Epithelial cell of esophagus (primary cell): ENCODE results near the gene LCLAT1.
A peak's percentile ranks its signal among the peaks of the same experiment; 100 is the strongest.

ENCODE experiments used
- DNase-seq: peaks from one replicate; pipeline ENCODE4 v3.0.0; 2010; ENCODE audit warnings: low read depth
- H3K4me3 ChIP-seq: 2 replicates; pipeline ENCODE4 v1.5.1; 2011; ENCODE audit warnings: mild to moderate bottlenecking, low read length, control low read depth
- CTCF ChIP-seq: IDR thresholded peaks from 2 replicates; pipeline ENCODE4 v1.5.1; 2011; ENCODE audit warnings: low read depth, mild to moderate bottlenecking, low read length, control low read depth, inconsistent platforms; ENCODE audit not compliant: insufficient read depth; ENCODE audit errors: missing control alignments

LCLAT1 gene

GRCh38 chr2:30444273-30444672 is 2.8 kb upstream of the LCLAT1 start:
- DNase-seq, result no peak
- TF ChIP-seq CTCF, result no peak
- H3K4me3 ChIP-seq, result no peak overlapping the region

GRCh38 chr2:30445266-30445821 is 1.7 kb upstream of the LCLAT1 start:
- H3K4me3 ChIP-seq, result no peak overlapping the region
- peak; percentile 66 for DNase-seq
- TF ChIP-seq CTCF, result no peak

- DNase-seq, result no peak
- H3K4me3 ChIP-seq, result peak overlapping the region; percentile 84
- no peak for TF ChIP-seq CTCF
Measured at GRCh38 chr2:30446602-30447148, 371 bp upstream of the LCLAT1 start.

- DNase-seq, result no peak
- TF ChIP-seq CTCF, result no peak
- no peak overlapping the region for H3K4me3 ChIP-seq
Measured at GRCh38 chr2:30448308-30448707, 1.3 kb downstream of the LCLAT1 start.

- H3K4me3 ChIP-seq, result no peak overlapping the region
- no peak for TF ChIP-seq CTCF
- DNase-seq, result no peak
Measured at GRCh38 chr2:30448866-30449265, 1.8 kb downstream of the LCLAT1 start.

GRCh38 chr2:30450025-30450424 is 3.0 kb downstream of the LCLAT1 start:
- no peak for TF ChIP-seq CTCF
- H3K4me3 ChIP-seq, result no peak overlapping the region
- DNase-seq, result no peak

- no peak overlapping the region for H3K4me3 ChIP-seq
- TF ChIP-seq CTCF, result no peak
- DNase-seq, result no peak
Measured at GRCh38 chr2:30453498-30453897, 6.5 kb downstream of the LCLAT1 start.
